ENCODE results near the gene MACF1.

Gene MACF1

GRCh38 chr1:39361446-39361845 is 157.0 kb downstream of the MACF1 start:
- DNase-seq, result no peak

DNA sequence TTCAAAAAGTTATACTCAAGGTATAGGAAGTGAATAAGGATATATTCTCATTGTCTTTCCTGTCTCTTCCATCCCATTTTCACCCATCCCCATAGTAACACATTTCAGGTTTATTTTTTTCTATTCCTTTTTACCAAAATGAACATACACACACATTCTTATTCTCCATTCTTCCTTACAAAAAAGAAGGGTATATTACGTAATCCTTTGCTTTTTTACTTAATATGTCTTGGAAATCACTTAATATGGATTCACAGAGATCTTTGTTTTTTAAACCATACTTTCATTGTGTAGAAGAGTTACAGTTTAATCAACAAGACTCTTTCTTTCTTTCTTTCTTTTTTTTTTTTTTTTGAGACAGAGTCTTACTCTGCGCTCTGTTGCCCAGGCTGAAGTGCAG is 158.8 kb downstream of the MACF1 start:
- DNase-seq, result no peak

- no peak for DNase-seq
Observed at GRCh38 chr1:39368045-39368444, 163.6 kb downstream of the MACF1 start.

DNA sequence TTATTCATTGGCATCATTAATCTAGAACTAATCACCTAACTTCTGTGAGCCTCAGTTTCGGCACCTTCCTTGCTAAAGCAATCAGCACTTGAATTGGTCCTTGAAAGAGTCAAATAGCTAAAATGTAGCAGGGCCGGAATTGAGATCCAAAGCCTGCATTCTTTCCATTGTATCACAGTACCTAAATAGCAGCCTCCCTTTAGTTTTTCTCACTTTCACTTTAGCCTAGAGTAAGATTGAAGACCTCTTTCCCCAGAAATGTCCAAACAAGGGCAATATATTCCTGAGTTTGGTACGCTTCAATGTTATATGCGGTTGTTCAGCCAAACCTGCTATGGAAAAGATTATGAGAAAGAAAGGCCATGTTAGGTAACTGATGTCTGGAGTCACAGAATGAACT is 165.1 kb downstream of the MACF1 start:
- DNase-seq, result no peak

DNA sequence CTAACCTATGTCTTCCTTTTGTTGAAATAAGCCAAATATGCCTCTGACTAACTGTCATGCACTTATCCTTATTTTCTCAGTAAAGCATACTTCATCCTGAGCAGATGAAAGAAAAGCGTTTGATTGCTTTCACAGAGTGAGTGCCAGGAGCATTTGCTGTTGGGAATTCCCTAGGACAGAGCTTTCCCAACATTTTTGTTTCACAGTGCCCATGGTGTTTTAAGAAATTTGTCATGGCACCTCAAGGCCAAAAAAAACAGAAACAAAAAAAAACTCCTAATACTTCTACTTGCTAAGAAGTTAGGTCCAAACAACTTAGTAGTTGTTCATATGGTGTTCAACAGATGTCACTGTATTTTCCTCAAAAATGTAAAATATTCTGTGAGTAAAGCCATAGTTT is 166.1 kb downstream of the MACF1 start:
- DNase-seq, result no peak

DNA sequence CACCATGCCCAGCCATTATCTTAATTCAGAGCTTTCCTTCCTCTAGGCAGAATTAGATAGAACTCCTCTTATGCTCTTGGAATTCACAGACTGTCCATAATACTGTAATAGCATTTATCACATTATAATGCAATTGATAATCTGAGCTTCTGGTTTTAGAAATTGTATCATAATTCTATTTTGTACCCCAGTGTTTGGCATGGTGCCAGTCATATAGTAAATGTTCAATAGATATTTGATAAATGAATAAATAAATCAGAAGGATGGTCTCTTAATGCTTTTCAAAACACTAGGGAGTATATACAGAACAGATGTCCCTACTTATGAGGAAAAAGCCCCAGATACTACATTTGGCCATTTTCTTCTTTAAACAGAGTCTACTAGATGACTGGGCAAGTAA is 167.6 kb downstream of the MACF1 start:
- DNase-seq, result no peak

DNA sequence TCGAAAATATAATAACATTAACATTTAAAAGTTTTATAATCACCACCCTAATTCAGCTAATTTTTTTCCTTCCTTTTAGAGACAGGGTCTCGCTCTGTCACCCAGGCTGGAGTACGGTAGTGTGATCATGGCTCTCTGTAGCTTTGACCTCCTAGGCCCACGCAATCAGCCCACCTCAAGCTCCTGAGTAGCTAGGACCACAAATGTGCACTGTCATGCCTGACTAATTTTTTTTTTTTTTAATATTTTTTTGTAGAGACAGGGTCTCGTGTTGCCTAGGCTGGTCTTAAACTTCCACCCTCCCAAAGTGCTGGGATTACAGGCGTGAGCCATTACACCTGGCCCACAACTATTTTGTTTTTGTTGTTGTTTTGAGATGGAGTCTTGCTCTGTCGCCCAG is 172.2 kb downstream of the MACF1 start:
- no peak for DNase-seq

DNA sequence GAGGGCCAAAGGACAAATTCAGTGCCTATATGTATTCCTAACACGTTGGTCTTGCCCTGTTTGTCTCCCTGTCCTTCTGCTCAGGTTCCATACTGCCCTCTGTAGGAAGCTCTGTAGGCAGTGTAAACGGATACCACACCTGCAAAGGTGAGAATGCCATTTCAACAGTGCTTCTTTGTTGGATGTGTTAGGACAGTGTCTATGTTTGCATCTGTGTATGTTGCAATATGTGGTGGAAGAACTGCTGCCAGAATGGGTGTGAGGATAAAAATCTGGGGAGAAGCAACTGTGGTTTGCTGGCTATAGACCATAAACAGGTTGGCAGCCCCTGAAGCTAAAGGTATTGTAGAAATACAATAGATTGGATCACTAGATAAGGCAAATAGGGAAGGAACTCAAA is 173.9 kb downstream of the MACF1 start:
- no peak for DNase-seq

DNA sequence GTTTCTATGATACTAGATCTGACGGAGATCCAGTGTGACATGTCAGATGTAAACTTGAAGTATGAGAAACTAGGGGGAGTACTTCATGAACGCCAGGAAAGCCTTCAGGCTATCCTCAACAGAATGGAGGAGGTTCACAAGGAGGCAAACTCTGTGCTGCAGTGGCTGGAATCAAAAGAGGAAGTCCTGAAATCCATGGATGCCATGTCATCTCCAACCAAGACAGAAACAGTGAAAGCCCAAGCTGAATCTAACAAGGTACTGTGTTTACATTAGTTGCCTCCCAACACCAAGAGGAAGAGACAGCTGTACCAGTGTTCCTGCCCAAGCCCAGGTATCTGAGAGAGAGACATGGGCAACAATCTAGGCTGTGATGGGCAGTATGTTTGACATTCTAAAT is 174.7 kb downstream of the MACF1 start:
- no peak for DNase-seq

DNA sequence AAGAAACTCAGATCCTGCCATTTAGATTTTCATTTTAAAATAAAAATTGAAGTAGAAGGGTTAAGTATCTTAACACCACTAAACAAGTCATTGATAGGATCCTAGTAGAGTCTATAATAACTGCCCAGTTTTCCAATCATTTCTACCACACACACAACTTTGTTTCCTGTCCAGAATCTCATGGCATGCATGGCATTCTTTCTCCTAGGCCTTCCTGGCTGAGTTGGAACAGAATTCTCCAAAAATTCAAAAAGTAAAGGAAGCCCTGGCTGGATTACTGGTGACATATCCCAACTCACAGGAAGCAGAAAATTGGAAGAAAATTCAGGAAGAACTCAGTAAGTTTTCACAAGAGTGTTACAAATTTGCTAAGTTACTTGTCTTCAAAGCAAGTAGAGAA is 175.5 kb downstream of the MACF1 start:
- no peak for DNase-seq

GRCh38 chr1:39381839-39382238 is 177.3 kb downstream of the MACF1 start:
- no peak for DNase-seq

DNA sequence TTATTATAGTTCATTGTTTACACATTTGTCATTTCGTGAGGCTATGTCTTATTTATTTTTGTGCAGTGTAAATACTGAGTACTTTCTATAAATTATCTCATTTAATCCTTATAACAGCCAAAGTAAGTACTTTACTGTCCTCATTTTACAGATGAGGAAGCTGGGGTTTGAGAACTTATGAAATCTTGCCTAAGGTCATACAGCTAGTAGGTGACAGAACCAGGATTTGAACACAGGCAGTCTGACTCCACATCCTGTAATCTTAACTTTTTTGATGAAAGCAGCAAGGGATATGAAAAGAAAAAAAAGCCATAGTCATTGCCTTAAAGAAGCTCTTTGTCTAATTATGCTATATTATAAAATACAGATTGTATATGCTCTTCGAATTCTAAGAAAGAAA is 179.8 kb downstream of the MACF1 start:
- DNase-seq, result no peak

- DNase-seq, result no peak
Observed at GRCh38 chr1:39385067-39385988, 180.8 kb downstream of the MACF1 start.

DNA sequence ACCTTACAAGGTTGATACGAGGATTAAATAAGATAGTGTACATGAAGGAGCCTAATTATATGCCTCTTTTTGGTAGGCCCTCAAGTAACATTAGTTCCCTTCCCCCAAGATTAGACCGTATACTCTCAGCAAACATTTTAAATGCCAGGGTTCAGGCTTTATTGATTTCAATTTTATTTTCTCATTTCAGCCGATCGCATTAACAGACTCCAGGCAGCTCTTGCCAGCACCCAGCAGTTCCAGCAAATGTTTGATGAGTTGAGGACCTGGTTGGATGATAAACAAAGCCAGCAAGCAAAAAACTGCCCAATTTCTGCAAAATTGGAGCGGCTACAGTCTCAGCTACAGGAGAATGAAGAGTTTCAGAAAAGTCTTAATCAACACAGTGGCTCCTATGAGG is 182.5 kb downstream of the MACF1 start:
- DNase-seq, result no peak

- DNase-seq, result no peak
Observed at GRCh38 chr1:39387452-39387851, 183.0 kb downstream of the MACF1 start.

DNA sequence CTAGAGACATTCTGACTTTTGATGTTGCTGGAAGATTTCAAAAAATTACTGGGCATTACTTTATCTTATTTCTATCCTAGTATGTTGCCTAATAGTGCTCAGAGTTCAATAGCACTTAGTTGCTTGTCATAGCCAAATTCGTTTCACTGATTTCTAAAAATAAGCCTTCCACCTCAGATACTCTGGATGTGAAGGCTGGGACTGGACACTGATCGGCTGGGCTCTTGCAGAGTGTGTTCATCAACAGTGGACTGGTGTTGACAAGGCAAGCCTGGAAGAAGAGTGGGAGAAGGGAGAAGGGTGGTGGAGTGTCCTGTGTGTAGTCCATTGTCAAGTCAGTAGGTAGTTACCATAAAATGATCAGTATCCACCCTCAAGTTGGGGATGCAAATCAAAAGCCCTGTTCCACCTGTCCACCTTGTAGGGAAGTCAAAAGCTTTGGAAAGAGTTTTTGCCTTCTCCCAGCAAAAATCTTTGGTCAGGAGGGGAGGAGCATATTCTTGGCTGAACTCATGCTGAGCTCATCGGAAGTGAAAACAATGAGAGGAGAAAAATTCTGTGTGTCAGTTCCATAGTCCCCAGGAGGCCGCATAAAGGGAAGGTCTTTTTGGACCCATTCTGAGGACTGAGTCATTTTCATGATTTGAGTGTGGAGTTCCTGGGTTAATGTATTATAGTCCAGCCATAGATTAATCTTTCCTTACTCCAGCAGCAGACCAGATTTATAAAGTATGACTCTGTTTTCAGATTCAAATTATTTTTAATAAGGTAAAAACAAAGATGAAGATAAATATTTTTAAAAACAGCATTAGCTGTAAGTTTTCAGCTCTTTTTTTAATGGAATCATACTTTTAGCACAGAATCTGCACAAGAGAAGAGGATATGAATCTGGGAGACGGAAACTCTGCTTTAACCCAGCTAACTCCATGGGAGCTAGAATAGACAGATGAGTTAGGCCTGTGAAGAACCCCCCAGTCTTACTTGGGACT is 187.5 kb downstream of the MACF1 start:
- DNase-seq, result no peak

- DNase-seq, result no peak
Observed at GRCh38 chr1:39392851-39393573, 188.5 kb downstream of the MACF1 start.

DNA sequence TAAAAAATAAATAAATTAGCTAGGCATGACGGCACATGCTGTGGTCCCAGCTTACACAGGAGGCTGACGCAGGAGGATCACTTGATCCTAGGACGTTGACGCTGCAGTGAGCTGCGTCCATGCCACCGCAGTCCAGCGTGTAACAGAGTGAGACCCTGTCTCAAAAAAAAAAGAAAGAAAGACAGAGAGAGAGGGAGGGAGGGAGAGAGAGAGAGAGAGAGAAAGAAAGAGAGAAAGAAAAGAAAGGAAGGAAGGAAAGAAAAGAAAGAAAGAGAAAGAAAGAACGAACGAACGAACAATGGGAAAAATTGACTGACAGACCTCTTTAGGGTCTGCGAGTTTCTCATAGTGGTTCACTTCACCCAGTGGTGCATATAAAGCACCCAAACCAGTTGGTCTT is 189.2 kb downstream of the MACF1 start:
- DNase-seq, result no peak

- DNase-seq, result no peak
Observed at GRCh38 chr1:39394059-39394458, 189.6 kb downstream of the MACF1 start.

GRCh38 chr1:39394598-39394997 is 190.1 kb downstream of the MACF1 start:
- no peak for DNase-seq

- no peak for DNase-seq
Observed at GRCh38 chr1:39395357-39395831, 190.9 kb downstream of the MACF1 start.

DNA sequence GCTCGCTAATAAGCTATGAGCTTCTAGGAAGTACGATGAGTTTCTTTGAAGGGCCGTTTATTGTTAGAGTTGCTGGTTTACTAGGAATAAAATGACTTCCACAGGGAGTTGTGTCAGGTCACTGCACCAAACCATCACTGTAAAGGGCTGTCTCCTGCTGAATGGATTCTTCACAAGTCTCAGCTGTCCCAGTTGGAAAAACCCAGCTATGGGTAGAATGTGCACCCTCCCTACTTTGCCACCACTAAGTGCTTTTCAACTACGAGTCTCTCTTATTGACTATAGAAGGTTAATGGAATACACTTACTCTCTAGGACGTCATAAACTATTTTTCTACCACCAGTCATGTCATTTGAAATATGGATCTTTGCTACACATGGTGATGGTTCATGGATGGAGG is 192.2 kb downstream of the MACF1 start:
- no peak for DNase-seq

DNA sequence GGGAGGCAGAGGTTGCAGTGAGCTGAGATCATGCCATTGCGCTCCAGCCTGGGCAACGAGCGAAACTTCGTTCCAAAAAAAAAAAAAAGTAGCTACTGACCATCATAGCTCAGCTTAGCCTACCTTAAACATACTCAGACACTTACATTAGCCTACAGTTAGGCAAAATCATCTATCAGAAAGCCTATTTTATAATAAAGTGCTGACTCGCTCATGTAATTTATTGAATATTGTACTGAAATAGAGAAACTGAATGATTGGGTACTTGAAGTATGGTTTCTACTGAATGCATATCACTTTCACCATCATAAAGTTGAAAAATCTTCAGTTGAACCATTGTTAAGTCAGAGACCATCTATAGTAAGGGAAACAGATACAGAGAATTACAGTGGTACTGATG is 193.0 kb downstream of the MACF1 start:
- DNase-seq, result no peak
